ENCODE data around the gene TCTA.

DNA sequence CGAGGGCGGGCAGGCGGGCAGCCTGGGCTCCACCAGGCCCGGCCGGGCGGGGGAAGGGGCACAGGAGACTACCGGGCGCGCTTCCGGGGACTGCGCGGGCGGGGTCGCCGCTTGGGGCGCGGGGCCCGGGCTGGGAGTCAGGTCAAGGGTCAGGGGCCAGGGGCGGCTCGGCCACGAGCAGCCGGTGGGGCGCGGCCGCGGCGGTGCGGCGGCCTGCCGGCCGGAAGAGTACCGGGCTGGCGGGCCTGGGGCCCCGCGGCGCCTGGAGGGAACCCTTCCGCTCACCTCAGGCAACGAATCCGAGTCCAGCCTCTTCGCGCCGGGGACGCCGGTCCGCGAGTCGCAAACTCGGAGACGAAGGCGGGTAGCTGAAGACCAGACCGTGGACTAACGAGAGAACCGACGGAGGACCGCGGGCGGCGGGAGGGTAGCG is 672 bp upstream of the TCTA start:
- TF ChIP-seq, protein P1, sequence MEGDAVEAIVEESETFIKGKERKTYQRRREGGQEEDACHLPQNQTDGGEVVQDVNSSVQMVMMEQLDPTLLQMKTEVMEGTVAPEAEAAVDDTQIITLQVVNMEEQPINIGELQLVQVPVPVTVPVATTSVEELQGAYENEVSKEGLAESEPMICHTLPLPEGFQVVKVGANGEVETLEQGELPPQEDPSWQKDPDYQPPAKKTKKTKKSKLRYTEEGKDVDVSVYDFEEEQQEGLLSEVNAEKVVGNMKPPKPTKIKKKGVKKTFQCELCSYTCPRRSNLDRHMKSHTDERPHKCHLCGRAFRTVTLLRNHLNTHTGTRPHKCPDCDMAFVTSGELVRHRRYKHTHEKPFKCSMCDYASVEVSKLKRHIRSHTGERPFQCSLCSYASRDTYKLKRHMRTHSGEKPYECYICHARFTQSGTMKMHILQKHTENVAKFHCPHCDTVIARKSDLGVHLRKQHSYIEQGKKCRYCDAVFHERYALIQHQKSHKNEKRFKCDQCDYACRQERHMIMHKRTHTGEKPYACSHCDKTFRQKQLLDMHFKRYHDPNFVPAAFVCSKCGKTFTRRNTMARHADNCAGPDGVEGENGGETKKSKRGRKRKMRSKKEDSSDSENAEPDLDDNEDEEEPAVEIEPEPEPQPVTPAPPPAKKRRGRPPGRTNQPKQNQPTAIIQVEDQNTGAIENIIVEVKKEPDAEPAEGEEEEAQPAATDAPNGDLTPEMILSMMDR (conservative IDR thresholded peaks at IDR 0.05 in 1 of 2, IDR thresholded peaks at IDR 0.05 in 1 of 2; ENCODE audit: extremely low read depth in 1 of 2, insufficient read depth in 1 of 2, low read depth in 1 of 2, low read length in 2 of 2) = no peak
- TF ChIP-seq EZH2 (IDR thresholded peaks at IDR 0.05; ENCODE audit: borderline replicate concordance, low read length) = no peak

Measured in mammary epithelial cell (primary cell).